Activated CD8-positive, alpha-beta memory T cell treated with anti-CD3 and anti-CD28 coated beads, Interleukin-2, amount 10 ng/mL, durations not matched to agents 7 days and 5 days (primary cell): Measurements from ENCODE around the gene CLIP1. TPM values are rescaled to one million over a fixed set of nuclear protein-coding genes. Genes with fewer than 3 reads are reported as not detected.
"Not testable (repeated sequence)": the region's sequence is repeated elsewhere in the genome, so short reads cannot be mapped to it uniquely, and the experiment has no call there.

Source experiments
- ATAC-seq: fragments of 150-1000 bp; cut with Tn5 transposase; one replicate; pipeline ENCODE4 v1.10.0; 2021; ENCODE audit warnings: moderate library complexity
- CTCF ChIA-PET: fragments of 350-600 bp; sonication (Branson Sonifier 250); formaldehyde crosslinking; loops from one replicate; lab custom pipeline; 2021; ENCODE audit warnings: antibody characterized with exemption; lab: Charles Lee
- DNase-seq: peaks from one replicate; pipeline ENCODE4 v3.0.0-alpha.2; 2020
- H3K27ac Mint-ChIP-seq: one replicate; pipeline ENCODE4 v1.8.0; 2021; ENCODE audit warnings: mild to moderate bottlenecking, mixed read lengths
- H3K27me3 Mint-ChIP-seq: one replicate; pipeline ENCODE4 v1.8.0; 2021; ENCODE audit warnings: mixed read lengths
- H3K36me3 Mint-ChIP-seq: one replicate; pipeline ENCODE4 v1.8.0; 2021; ENCODE audit warnings: mild to moderate bottlenecking, mixed read lengths
- H3K4me1 Mint-ChIP-seq: one replicate; pipeline ENCODE4 v1.8.0; 2021; ENCODE audit warnings: mixed read lengths
- H3K4me3 Mint-ChIP-seq: one replicate; pipeline ENCODE4 v1.8.0; 2021; ENCODE audit warnings: mild to moderate bottlenecking, moderate library complexity, mixed read lengths
- H3K9me3 Mint-ChIP-seq: one replicate; pipeline ENCODE4 v1.8.0; 2022; ENCODE audit warnings: low read depth, mixed read lengths
- total RNA-seq, 2 experiments: library from RNA; stranded (reverse); gene quantifications; one replicate each; pipeline ENCODE4 v1.2.3, GENCODE V29; 2021

The CLIP1 gene
- total RNA-seq, 2 experiments from 2014 or later = 56.2 to 75.7 TPM

- ATAC-seq = no peak
- CTCF ChIA-PET = interaction anchor here (0.7 to 2.6 kb wide), 5 partner anchors 9 to 104 kb away, joined by 3 to 18 read pairs (median 3); no protein-coding TSS in a partner anchor
- Mint-ChIP-seq H3K27me3 (no peaks in the 10 kb centered on the region), H3K27ac (peak overlapping the region; percentile 28), H3K4me1 (peaks cover 45% of the 10 kb centered on the region), H3K4me3 (no peak overlapping the region), H3K36me3 (peaks cover 2% of the 10 kb centered on the region), H3K9me3 (no peaks in the 10 kb centered on the region)
- DNase-seq = no peak
Observed at GRCh38 chr12:122454739-122455138, 32.3 kb upstream of the CLIP1 start.

- no peaks in the 10 kb centered on the region for H3K27me3 Mint-ChIP-seq
- H3K27ac Mint-ChIP-seq = peak overlapping the region; percentile 100
- H3K4me1 Mint-ChIP-seq = peaks cover 45% of the 10 kb centered on the region
- H3K4me3 Mint-ChIP-seq = peak overlapping the region; percentile 62
- CTCF ChIA-PET = interaction anchor here (0.5 to 2.6 kb wide), 7 partner anchors 9 to 112 kb away, joined by 3 to 18 read pairs (median 3); no protein-coding TSS in a partner anchor
- H3K36me3 Mint-ChIP-seq = peaks cover 2% of the 10 kb centered on the region
- no peaks in the 10 kb centered on the region for H3K9me3 Mint-ChIP-seq
- ATAC-seq (no peak), DNase-seq (no peak)
Observed at GRCh38 chr12:122454250-122454721, 31.8 kb upstream of the CLIP1 start.

GRCh38 chr12:122452701-122453285, 30.3 kb upstream of the CLIP1 start:
- Mint-ChIP-seq H3K36me3 (peaks cover 2% of the 10 kb centered on the region), H3K4me1 (peaks cover 38% of the 10 kb centered on the region), H3K4me3 (peak overlapping the region; percentile 62), H3K9me3 (no peaks in the 10 kb centered on the region), H3K27me3 (no peaks in the 10 kb centered on the region), H3K27ac (peak overlapping the region; percentile 100)
- CTCF ChIA-PET = interaction anchor here (0.7 to 1.4 kb wide), 4 partner anchors 18 to 116 kb away, joined by 4 to 10 read pairs (median 5); no protein-coding TSS in a partner anchor
- ATAC-seq (peak; percentile 21), DNase-seq (peak; percentile 45)

GRCh38 chr12:122449317-122449716, 26.8 kb upstream of the CLIP1 start:
- Mint-ChIP-seq H3K36me3 (peaks cover 2% of the 10 kb centered on the region), H3K4me3 (no peak overlapping the region), H3K27ac (no peak overlapping the region), H3K27me3 (no peaks in the 10 kb centered on the region), H3K9me3 (no peaks in the 10 kb centered on the region), H3K4me1 (peaks cover 23% of the 10 kb centered on the region)
- ATAC-seq = no peak
- CTCF ChIA-PET = interaction anchor here (0.7 to 2.5 kb wide), 4 partner anchors 16 to 50 kb away, joined by 3 to 10 read pairs (median 4); no protein-coding TSS in a partner anchor
- no peak for DNase-seq

GRCh38 chr12:122447825-122448224, 25.4 kb upstream of the CLIP1 start:
- H3K27ac Mint-ChIP-seq, ATAC-seq, CTCF ChIA-PET, H3K36me3 Mint-ChIP-seq, H3K4me1 Mint-ChIP-seq, H3K9me3 Mint-ChIP-seq, H3K27me3 Mint-ChIP-seq, DNase-seq, H3K4me3 Mint-ChIP-seq: not testable (repeated sequence)

GRCh38 chr12:122446390-122446789, 23.9 kb upstream of the CLIP1 start:
- CTCF ChIA-PET = interaction anchor here (0.9 to 1.2 kb wide), 2 partner anchors 23 to 25 kb away, joined by 3 to 6 read pairs; no protein-coding TSS in a partner anchor
- not testable (repeated sequence) for H3K36me3 Mint-ChIP-seq, DNase-seq, H3K9me3 Mint-ChIP-seq, H3K4me3 Mint-ChIP-seq, ATAC-seq, H3K4me1 Mint-ChIP-seq, H3K27ac Mint-ChIP-seq, H3K27me3 Mint-ChIP-seq

GRCh38 chr12:122444071-122444470, 21.6 kb upstream of the CLIP1 start:
- H3K27me3 Mint-ChIP-seq, H3K4me3 Mint-ChIP-seq, ATAC-seq, H3K9me3 Mint-ChIP-seq, H3K36me3 Mint-ChIP-seq, H3K27ac Mint-ChIP-seq, H3K4me1 Mint-ChIP-seq, DNase-seq, CTCF ChIA-PET: not testable (repeated sequence)

- ATAC-seq, H3K9me3 Mint-ChIP-seq, H3K36me3 Mint-ChIP-seq, DNase-seq, H3K4me3 Mint-ChIP-seq, H3K4me1 Mint-ChIP-seq, H3K27me3 Mint-ChIP-seq, H3K27ac Mint-ChIP-seq: not testable (repeated sequence)
- CTCF ChIA-PET = interaction anchor here (0.6 to 1.1 kb wide), 3 partner anchors 14 to 33 kb away, joined by 3 to 5 read pairs (median 3); no protein-coding TSS in a partner anchor
Observed at GRCh38 chr12:122438822-122439221, 16.4 kb upstream of the CLIP1 start.

- no peaks in the 10 kb centered on the region for H3K36me3 Mint-ChIP-seq
- no peaks in the 10 kb centered on the region for H3K4me1 Mint-ChIP-seq
- CTCF ChIA-PET = interaction anchor here (1.2 kb wide), 1 partner anchor 38 kb away, joined by 5 read pairs; no protein-coding TSS in a partner anchor
- H3K27ac Mint-ChIP-seq = no peak overlapping the region
- no peaks in the 10 kb centered on the region for H3K27me3 Mint-ChIP-seq
- no peak for ATAC-seq
- no peak overlapping the region for H3K4me3 Mint-ChIP-seq
- no peak for DNase-seq
- no peaks in the 10 kb centered on the region for H3K9me3 Mint-ChIP-seq
Observed at GRCh38 chr12:122437656-122438121, 15.2 kb upstream of the CLIP1 start.

- H3K36me3 Mint-ChIP-seq = no peaks in the 10 kb centered on the region
- ATAC-seq (no peak), DNase-seq (no peak)
- H3K4me1 Mint-ChIP-seq = no peaks in the 10 kb centered on the region
- CTCF ChIA-PET = interaction anchor here (0.9 to 1.9 kb wide), 3 partner anchors 36 to 79 kb away, joined by 3 to 5 read pairs (median 3); no protein-coding TSS in a partner anchor
- no peaks in the 10 kb centered on the region for H3K27me3 Mint-ChIP-seq
- H3K4me3 Mint-ChIP-seq = no peak overlapping the region
- H3K27ac Mint-ChIP-seq = no peak overlapping the region
- H3K9me3 Mint-ChIP-seq = no peaks in the 10 kb centered on the region
Observed at GRCh38 chr12:122435186-122435585, 12.7 kb upstream of the CLIP1 start.

GRCh38 chr12:122429043-122429442, 6.6 kb upstream of the CLIP1 start:
- H3K36me3 Mint-ChIP-seq, H3K9me3 Mint-ChIP-seq, H3K27me3 Mint-ChIP-seq, ATAC-seq, H3K4me3 Mint-ChIP-seq, CTCF ChIA-PET, H3K27ac Mint-ChIP-seq, DNase-seq, H3K4me1 Mint-ChIP-seq: not testable (repeated sequence)

GRCh38 chr12:122427403-122427802, 4.9 kb upstream of the CLIP1 start:
- H3K9me3 Mint-ChIP-seq = no peaks in the 10 kb centered on the region
- no peak overlapping the region for H3K4me3 Mint-ChIP-seq
- DNase-seq = no peak
- CTCF ChIA-PET = interaction anchor here (1.3 kb wide), 1 partner anchor 28 kb away, joined by 5 read pairs; no protein-coding TSS in a partner anchor
- peaks cover 10% of the 10 kb centered on the region for H3K4me1 Mint-ChIP-seq
- ATAC-seq = no peak
- H3K36me3 Mint-ChIP-seq = no peaks in the 10 kb centered on the region
- H3K27ac Mint-ChIP-seq = no peak overlapping the region
- no peaks in the 10 kb centered on the region for H3K27me3 Mint-ChIP-seq

- ATAC-seq = no peak
- Mint-ChIP-seq H3K27me3 (no peaks in the 10 kb centered on the region), H3K36me3 (no peaks in the 10 kb centered on the region), H3K9me3 (no peaks in the 10 kb centered on the region), H3K4me1 (peaks cover 31% of the 10 kb centered on the region), H3K4me3 (peak overlapping the region; percentile 80), H3K27ac (peak overlapping the region; percentile 83)
- DNase-seq = no peak
- CTCF ChIA-PET = interaction anchor here (0.8 to 2.0 kb wide), 11 partner anchors 11 to 101 kb away, joined by 3 to 12 read pairs (median 4); partner anchors contain the start of gene ZCCHC8
Observed at GRCh38 chr12:122423258-122424165, 1.0 kb upstream of the CLIP1 start.
